H9 (cell line): ENCODE data around the gene MGAT5B. TPM values are rescaled to one million over a fixed set of nuclear protein-coding genes. Genes with fewer than 3 reads are reported as not detected.

ENCODE experiments used
- DNase-seq: peaks from one replicate; pipeline ENCODE4 v3.0.0-alpha.2; 2017
- H2AFZ ChIP-seq: one replicate; pipeline ENCODE4 v1.6.1; 2013; ENCODE audit warnings: mild to moderate bottlenecking, low read length, control low read depth, moderate library complexity
- H2AK5ac ChIP-seq: 2 replicates; pipeline ENCODE4 v1.6.1; 2013; ENCODE audit warnings: low read length, control low read depth, mixed read lengths; ENCODE audit not compliant: insufficient read length
- H2BK120ac ChIP-seq: one replicate; pipeline ENCODE4 v1.6.1; 2013; ENCODE audit warnings: low read depth, mild to moderate bottlenecking, low read length, control low read depth, inconsistent platforms; ENCODE audit not compliant: poor library complexity, severe bottlenecking
- H2BK12ac ChIP-seq: 2 replicates; pipeline ENCODE4 v1.6.1; 2013; ENCODE audit warnings: low read length, control low read depth, mixed read lengths, low read depth; ENCODE audit not compliant: insufficient read length
- H2BK15ac ChIP-seq: 2 replicates; pipeline ENCODE4 v1.6.1; 2013; ENCODE audit warnings: low read depth, low read length, control low read depth
- H2BK20ac ChIP-seq: one replicate; pipeline ENCODE4 v1.6.1; 2013; ENCODE audit warnings: low read depth, mild to moderate bottlenecking, low read length, control low read depth, inconsistent platforms; ENCODE audit not compliant: poor library complexity, severe bottlenecking
- H2BK5ac ChIP-seq: 2 replicates; pipeline ENCODE4 v1.6.1; 2013; ENCODE audit warnings: low read length, control low read depth, mixed read lengths; ENCODE audit not compliant: insufficient read length
- H3K14ac ChIP-seq: 2 replicates; pipeline ENCODE4 v1.6.1; 2013; ENCODE audit warnings: low read length, control low read depth; ENCODE audit not compliant: insufficient read depth
- H3K18ac ChIP-seq: 2 replicates; pipeline ENCODE4 v1.6.1; 2013; ENCODE audit warnings: low read depth, mild to moderate bottlenecking, mixed read lengths, low read length, control low read depth; ENCODE audit not compliant: insufficient read length
- H3K23ac ChIP-seq: 2 replicates; pipeline ENCODE4 v1.6.1; 2013; ENCODE audit warnings: low read length, control low read depth, mixed read lengths, low read depth; ENCODE audit not compliant: insufficient read length
- H3K23me2 ChIP-seq: 2 replicates; pipeline ENCODE4 v1.6.1; 2013; ENCODE audit warnings: low read depth, mild to moderate bottlenecking, mixed read lengths, low read length, control low read depth; ENCODE audit not compliant: insufficient read length, poor library complexity, severe bottlenecking
- H3K27ac ChIP-seq: 2 replicates; pipeline ENCODE4 v1.5.1; 2013; ENCODE audit warnings: low read length, control low read depth, mixed read lengths, low read depth; ENCODE audit not compliant: insufficient read length
- H3K27me3 ChIP-seq: 2 replicates; pipeline ENCODE4 v1.6.1; 2013; ENCODE audit warnings: low read length, control low read depth, inconsistent platforms; ENCODE audit not compliant: insufficient read depth
- H3K4ac ChIP-seq: 2 replicates; pipeline ENCODE4 v1.6.1; 2013; ENCODE audit warnings: low read depth, mild to moderate bottlenecking, control low read depth, inconsistent platforms, low read length, moderate library complexity
- H3K4me1 ChIP-seq: 2 replicates; pipeline ENCODE4 v1.6.1; 2013; ENCODE audit warnings: low read length, control low read depth, inconsistent platforms; ENCODE audit not compliant: insufficient read depth
- H3K4me2 ChIP-seq: 2 replicates; pipeline ENCODE4 v1.6.1; 2013; ENCODE audit warnings: low read length, control low read depth, mixed read lengths; ENCODE audit not compliant: insufficient read length, insufficient read depth
- H3K56ac ChIP-seq: 2 replicates; pipeline ENCODE4 v1.6.1; 2013; ENCODE audit warnings: low read depth, mild to moderate bottlenecking, mixed read lengths, low read length, control low read depth; ENCODE audit not compliant: insufficient read length
- H3K79me1 ChIP-seq: 2 replicates; pipeline ENCODE4 v1.6.1; 2013; ENCODE audit warnings: low read depth, mild to moderate bottlenecking, moderate library complexity, low read length, control low read depth, inconsistent platforms; ENCODE audit not compliant: insufficient read depth, poor library complexity, severe bottlenecking
- H3K79me2 ChIP-seq: 2 replicates; pipeline ENCODE4 v1.6.1; 2013; ENCODE audit warnings: low read length, control low read depth, inconsistent platforms; ENCODE audit not compliant: insufficient read depth
- H3K9ac ChIP-seq: 2 replicates; pipeline ENCODE4 v1.6.1; 2013; ENCODE audit warnings: low read length, control low read depth, mixed read lengths; ENCODE audit not compliant: insufficient read length; ENCODE audit errors: extremely low read depth
- H3K9me3 ChIP-seq: one replicate; pipeline ENCODE4 v1.6.1; 2013; ENCODE audit warnings: low read depth, low read length, inconsistent platforms; ENCODE audit not compliant: control insufficient read depth
- H3T11ph ChIP-seq: one replicate; pipeline ENCODE4 v1.6.1; 2013; ENCODE audit warnings: mild to moderate bottlenecking, low read length, control low read depth, inconsistent platforms
- H4K20me1 ChIP-seq: one replicate; pipeline ENCODE4 v1.6.1; 2013; ENCODE audit not compliant: control insufficient read depth, insufficient read length, insufficient read depth
- H4K5ac ChIP-seq: 2 replicates; pipeline ENCODE4 v1.6.1; 2013; ENCODE audit warnings: low read depth, mild to moderate bottlenecking, mixed read lengths, low read length, control low read depth; ENCODE audit not compliant: insufficient read length
- H4K8ac ChIP-seq: replicated peaks from 2 replicates; pipeline ENCODE4 v1.6.1; 2013; ENCODE audit warnings: low read length, control low read depth, mixed read lengths, low read depth; ENCODE audit not compliant: insufficient read length
- H4K91ac ChIP-seq: 2 replicates; pipeline ENCODE4 v1.6.1; 2013; ENCODE audit warnings: low read depth, mild to moderate bottlenecking, moderate library complexity, mixed read lengths, low read length, control low read depth; ENCODE audit not compliant: insufficient read length
- H3K27ac Mint-ChIP-seq, 3 experiments: 2 replicates in 2 of 3; 3 replicates in 1 of 3; pipeline ENCODE4 v1.8.0; 2020 to 2021; ENCODE audit warnings: mixed read lengths in 3 of 3, mild to moderate bottlenecking in 1 of 3, moderate library complexity in 1 of 3
- H3K27me3 Mint-ChIP-seq: 2 replicates; pipeline ENCODE4 v1.8.0; 2021; ENCODE audit warnings: low read depth, mild to moderate bottlenecking, moderate library complexity, mixed read lengths
- H3K36me3 Mint-ChIP-seq, 3 experiments: 2 replicates in 2 of 3; 3 replicates in 1 of 3; pipeline ENCODE4 v1.8.0; 2020 to 2021; ENCODE audit warnings: low read depth in 3 of 3, mixed read lengths in 3 of 3; ENCODE audit not compliant: insufficient read depth in 1 of 3
- H3K4me1 Mint-ChIP-seq, 2 experiments: 2 replicates each; pipeline ENCODE4 v1.8.0; 2020; ENCODE audit warnings: mixed read lengths in 2 of 2
- H3K4me3 Mint-ChIP-seq, 2 experiments: 2 replicates in 1 of 2; 3 replicates in 1 of 2; pipeline ENCODE4 v1.8.0; 2020 to 2021; ENCODE audit warnings: mild to moderate bottlenecking in 2 of 2, mixed read lengths in 2 of 2, moderate library complexity in 1 of 2
- H3K9me3 Mint-ChIP-seq, 2 experiments: 2 replicates in 1 of 2; 3 replicates in 1 of 2; pipeline ENCODE4 v1.8.0; 2020; ENCODE audit warnings: mild to moderate bottlenecking in 2 of 2, mixed read lengths in 2 of 2, moderate library complexity in 1 of 2
- CTCF ChIP-seq: fragments of 200-600 bp; sonication (generic); conservative IDR thresholded peaks from 3 replicates; pipeline ENCODE4 v1.8.0; 2021; ENCODE audit warnings: antibody characterized with exemption, mild to moderate bottlenecking
- WGBS: extraction: QIAGEN DNeasy Blood & Tissue Kit; methylation state at CpG from one replicate; pipeline ENCODE4 v1.1.7; 2013; ENCODE audit warnings: missing lambda C conversion rate, low lambda C conversion rate, mixed read lengths; ENCODE audit not compliant: insufficient read length; ENCODE audit errors: extremely low coverage; 5-methylcytosine and 5-hydroxymethylcytosine counted together
- total RNA-seq: library from RNA; stranded (reverse); gene quantifications from 2 replicates; pipeline ENCODE4 v1.2.1, GENCODE V29; 2021

The MGAT5B gene
- total RNA-seq, 1 experiment from 2014 or later, result 4.9 TPM

DNA sequence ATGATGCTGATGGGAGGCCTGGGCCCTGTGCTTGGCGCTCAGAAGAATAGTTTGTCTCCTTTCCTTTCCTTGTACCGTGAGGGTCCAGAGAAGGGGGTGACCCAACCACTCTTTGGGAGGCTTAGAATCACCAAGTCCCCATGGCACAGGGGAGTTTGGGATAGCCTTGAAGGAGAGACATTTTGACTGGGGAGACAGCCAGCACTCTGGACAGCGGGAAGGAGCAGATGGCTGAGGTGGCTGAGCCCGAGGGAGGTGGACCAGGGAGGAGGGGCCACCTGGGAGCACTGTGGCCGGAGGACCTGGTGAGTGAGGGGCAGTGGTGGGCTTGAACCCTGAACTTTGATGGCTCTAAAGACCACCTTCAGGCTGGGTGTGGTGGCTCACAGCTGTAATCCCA is 18.2 kb downstream of the MGAT5B start:
- no peak overlapping the region for H3K4ac ChIP-seq
- no peak overlapping the region for H2BK5ac ChIP-seq
- Mint-ChIP-seq H3K27ac (no peak overlapping the region; a peak in 1 of 7 replicates), H3K4me3 (no peak overlapping the region), H3K9me3 (no peaks in the 10 kb centered on the region), H3K4me1 (peaks cover 12 to 28% of the 10 kb centered on the region in 2 experiments), H3K36me3 (no peaks in the 10 kb centered on the region), H3K27me3 (peaks cover 2% of the 10 kb centered on the region; the same call in 1 of the 2 replicates)
- H4K5ac ChIP-seq, result no peak overlapping the region
- DNase-seq, result no peak
- peaks cover 7% of the 10 kb centered on the region; the same call in 1 of the 2 replicates for H3K4me1 ChIP-seq
- H3K9me3 ChIP-seq, result no peaks in the 10 kb centered on the region
- H2AFZ ChIP-seq, result no peak overlapping the region
- no peak overlapping the region for H2BK15ac ChIP-seq
- WGBS, result no CpG with 5 or more reads among the region's 5 CpGs
- no peak overlapping the region for H3K56ac ChIP-seq
- H4K8ac ChIP-seq, result no peak overlapping the region
- H4K20me1 ChIP-seq, result no peaks in the 10 kb centered on the region
- H3K27me3 ChIP-seq, result no peaks in the 10 kb centered on the region
- no peaks in the 10 kb centered on the region for H3K23me2 ChIP-seq
- H3K18ac ChIP-seq, result no peak overlapping the region
- H3K9ac ChIP-seq, result no peak overlapping the region
- TF ChIP-seq CTCF, result no peak
- no peaks in the 10 kb centered on the region for H3K79me1 ChIP-seq
- H2BK20ac ChIP-seq, result no peak overlapping the region
- no peak overlapping the region for H3K27ac ChIP-seq
- no peak overlapping the region for H2BK120ac ChIP-seq
- H3K4me2 ChIP-seq, result no peak overlapping the region
- H3K14ac ChIP-seq, result no peak overlapping the region
- H4K91ac ChIP-seq, result no peak overlapping the region
- H2AK5ac ChIP-seq, result no peak overlapping the region
- no peak overlapping the region for H3K23ac ChIP-seq
- H3K79me2 ChIP-seq, result no peaks in the 10 kb centered on the region
- H3T11ph ChIP-seq, result no peak overlapping the region
- H2BK12ac ChIP-seq, result no peak overlapping the region
